HEK293 (cell line): ENCODE measurements around the gene UBR4.

Source experiments
- SP2 ChIP-seq: fragments of 450-650 bp; formaldehyde crosslinking; IDR thresholded peaks from 2 replicates; pipeline ENCODE4 v1.5.1; 2016; ENCODE audit warnings: missing biosample characterization, missing genetic modification characterization
- ZBTB7A ChIP-seq: fragments of 450-650 bp; formaldehyde crosslinking; IDR thresholded peaks from 2 replicates; pipeline ENCODE4 v1.5.1; 2016; ENCODE audit warnings: low read depth, missing biosample characterization, missing genetic modification characterization
- ZNF302 ChIP-seq: fragments of 450-650 bp; formaldehyde crosslinking; IDR thresholded peaks from 2 replicates; pipeline ENCODE4 v1.5.1; 2016; ENCODE audit warnings: missing biosample characterization, missing genetic modification characterization, low read depth
- ZNF335 ChIP-seq: fragments of 450-650 bp; formaldehyde crosslinking; conservative IDR thresholded peaks from 2 replicates; pipeline ENCODE4 v1.5.1; 2016; ENCODE audit warnings: missing biosample characterization, missing genetic modification characterization
- TF ChIP-seq, protein P1 (sequence below): fragments of 450-650 bp; formaldehyde crosslinking; IDR thresholded peaks from 2 replicates; pipeline ENCODE4 v1.5.1; 2016; ENCODE audit warnings: missing biosample characterization, missing genetic modification characterization

DNA sequence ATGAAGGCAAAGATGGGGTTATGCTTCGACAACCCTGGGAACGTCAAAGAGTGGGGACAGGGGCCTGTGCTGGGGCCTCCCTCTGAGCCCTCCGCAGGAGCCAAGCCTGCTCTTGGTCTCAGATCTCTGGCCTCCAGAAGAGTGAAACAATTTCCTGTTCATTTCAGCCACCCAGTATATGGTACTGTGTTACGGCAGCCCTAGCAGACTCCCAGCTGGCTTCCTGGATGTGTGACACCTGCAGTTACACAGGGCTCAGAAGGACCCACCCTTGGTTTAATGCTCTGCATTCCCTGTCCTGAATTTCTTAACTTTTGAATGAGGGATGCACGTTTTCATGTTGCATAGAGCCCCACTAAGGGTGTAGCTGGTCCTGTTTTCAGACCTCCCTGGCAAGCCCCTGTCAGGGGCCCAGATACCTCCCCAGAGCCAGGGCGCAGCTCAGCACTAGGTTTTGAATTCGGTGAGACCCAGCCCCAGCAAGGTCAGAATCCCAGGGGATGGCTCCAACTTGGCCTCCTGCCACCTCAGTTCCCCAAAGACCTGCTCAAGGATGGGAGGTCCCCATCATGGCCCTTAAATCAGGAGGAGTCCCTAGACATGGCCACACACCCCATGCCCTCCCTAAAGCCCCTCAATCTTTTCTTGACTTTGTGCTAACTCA lies 174.6 kb downstream of the UBR4 start:
- no peak for TF ChIP-seq ZNF335 (tag by site-specific recombination)
- TF ChIP-seq, protein P1, sequence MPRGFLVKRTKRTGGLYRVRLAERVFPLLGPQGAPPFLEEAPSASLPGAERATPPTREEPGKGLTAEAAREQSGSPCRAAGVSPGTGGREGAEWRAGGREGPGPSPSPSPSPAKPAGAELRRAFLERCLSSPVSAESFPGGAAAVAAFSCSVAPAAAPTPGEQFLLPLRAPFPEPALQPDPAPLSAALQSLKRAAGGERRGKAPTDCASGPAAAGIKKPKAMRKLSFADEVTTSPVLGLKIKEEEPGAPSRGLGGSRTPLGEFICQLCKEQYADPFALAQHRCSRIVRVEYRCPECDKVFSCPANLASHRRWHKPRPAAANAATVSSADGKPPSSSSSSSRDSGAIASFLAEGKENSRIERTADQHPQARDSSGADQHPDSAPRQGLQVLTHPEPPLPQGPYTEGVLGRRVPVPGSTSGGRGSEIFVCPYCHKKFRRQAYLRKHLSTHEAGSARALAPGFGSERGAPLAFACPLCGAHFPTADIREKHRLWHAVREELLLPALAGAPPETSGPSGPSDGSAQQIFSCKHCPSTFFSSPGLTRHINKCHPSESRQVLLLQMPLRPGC (tag by site-specific recombination), result no peak
- TF ChIP-seq ZBTB7A, result no peak
- TF ChIP-seq SP2 (tag by site-specific recombination), result no peak
- TF ChIP-seq ZNF302 (tag by site-specific recombination), result no peak
